HCT116 (cell line): ENCODE data around the gene ABCB6. TPM values are rescaled to one million over a fixed set of nuclear protein-coding genes. Genes with fewer than 3 reads are reported as not detected.

Experiments used
- ATAC-seq: fragments of 200-7000 bp; cut with Tn5 transposase; 2 replicates; pipeline ENCODE4 v1.9.1; 2020; ENCODE audit warnings: mild to moderate bottlenecking, moderate library complexity
- BruUV-seq: library from RNA; stranded (reverse); fragments of 400-500 nt; replicated peaks from 2 replicates; lab custom pipeline; 2021; lab: Mats Ljungman, UMichigan
- CTCF ChIA-PET: fragments of 300-600 bp; sonication (Branson Sonifier 250); formaldehyde crosslinking; loops from one replicate; lab custom pipeline; 2021; ENCODE audit warnings: antibody characterized with exemption; lab: Charles Lee
- POLR2A ChIA-PET: fragments of 300-600, 350-600 bp; sonication (Branson Sonifier 250); formaldehyde crosslinking; loops from one replicate; lab custom pipeline; 2021; ENCODE audit warnings: antibody characterized with exemption; lab: Charles Lee
- RAD21 ChIA-PET, 2 experiments: fragments of 300-600 bp; sonication (Branson Sonifier 250); formaldehyde crosslinking; loops; one replicate each; lab custom pipeline; 2023; ENCODE audit warnings: low total read pairs in 2 of 2; ENCODE audit not compliant: uncharacterized antibody in 2 of 2, unreplicated experiment in 2 of 2, low non-redundant PET in 1 of 2; lab: Charles Lee
- DNase-seq: peaks from one replicate; pipeline ENCODE4 v3.0.0-alpha.2; 2010; ENCODE audit warnings: low read depth, low spot score
- H2AFZ ChIP-seq: fragments of 200-600 bp; shearing (Covaris generic), sonication (generic); 2 replicates; pipeline ENCODE4 v1.6.1; 2017; ENCODE audit warnings: low read depth, mixed run types, mixed read lengths, antibody characterized with exemption, low read length; ENCODE audit not compliant: poor library complexity, severe bottlenecking
- H3K27ac ChIP-seq: 2 replicates; pipeline ENCODE4 v1.5.1; 2012; ENCODE audit warnings: low read depth, low read length
- H3K27me3 ChIP-seq: fragments of 200-600 bp; sonication (generic); 2 replicates; pipeline ENCODE4 v1.6.1; 2016; ENCODE audit warnings: mixed run types, low read length, mixed read lengths; ENCODE audit not compliant: insufficient read depth
- H3K36me3 ChIP-seq, 2 experiments: fragments of 200-500 bp in 1 of 2; fragments of 200-600 bp in 1 of 2; sonication (Bioruptor generic) in 1 of 2; sonication (generic) in 1 of 2; 2 replicates each; pipeline versions ENCODE4 v1.5.1 to v1.6.1; 2014 to 2016; ENCODE audit warnings: low read length in 2 of 2, inconsistent platforms in 1 of 2, mixed read lengths in 1 of 2, mixed run types in 1 of 2; ENCODE audit not compliant: insufficient read depth in 2 of 2, control insufficient read depth in 1 of 2
- H3K4me1 ChIP-seq, 2 experiments: fragments of 200-600 bp in 1 of 2; sonication (generic) in 1 of 2; 2 replicates each; pipeline versions ENCODE4 v1.5.1 to v1.6.1; 2012 to 2017; ENCODE audit warnings: low read length in 2 of 2, inconsistent platforms in 1 of 2, mild to moderate bottlenecking in 1 of 2, mixed read lengths in 1 of 2, mixed run types in 1 of 2, moderate library complexity in 1 of 2; ENCODE audit not compliant: insufficient read depth in 2 of 2, control insufficient read depth in 1 of 2
- H3K4me2 ChIP-seq: fragments of 200-600 bp; sonication (generic); 2 replicates; pipeline ENCODE4 v1.6.1; 2017; ENCODE audit warnings: mixed run types, low read length, mixed read lengths
- H3K4me3 ChIP-seq, 2 experiments: fragments of 200-600 bp in 1 of 2; sonication (generic) in 1 of 2; replicated peaks in 1 of 2; 2 replicates each; pipeline ENCODE4 v1.5.1; 2011 to 2016; ENCODE audit warnings: low read length in 2 of 2, control low read depth in 1 of 2, low read depth in 1 of 2, mild to moderate bottlenecking in 1 of 2, mixed read lengths in 1 of 2, mixed run types in 1 of 2
- H3K79me2 ChIP-seq: fragments of 200-600 bp; sonication (generic); 2 replicates; pipeline ENCODE4 v1.6.1; 2017; ENCODE audit warnings: mild to moderate bottlenecking, mixed run types, low read length, moderate library complexity, mixed read lengths; ENCODE audit not compliant: insufficient read depth
- H3K9ac ChIP-seq: fragments of 200-600 bp; sonication (generic); 2 replicates; pipeline ENCODE4 v1.6.1; 2016; ENCODE audit warnings: low read length, mixed read lengths
- H3K9me2 ChIP-seq: fragments of 200-600 bp; sonication (generic), shearing (Covaris generic); 2 replicates; pipeline ENCODE4 v1.6.1; 2017; ENCODE audit warnings: mixed run types, mild to moderate bottlenecking, moderate library complexity; ENCODE audit not compliant: insufficient read depth
- H3K9me3 ChIP-seq, 2 experiments: fragments of 200-500 bp in 1 of 2; fragments of 200-600 bp in 1 of 2; sonication (Bioruptor generic) in 1 of 2; sonication (generic) in 1 of 2; 2 replicates each; pipeline ENCODE4 v1.6.1; 2014 to 2017; ENCODE audit warnings: low read length in 2 of 2, mixed read lengths in 2 of 2, inconsistent platforms in 1 of 2, low read depth in 1 of 2, mild to moderate bottlenecking in 1 of 2, mixed run types in 1 of 2, moderate library complexity in 1 of 2; ENCODE audit not compliant: control insufficient read depth in 1 of 2, insufficient read depth in 1 of 2
- H4K20me1 ChIP-seq: fragments of 200-600 bp; sonication (generic), shearing (Covaris generic); 2 replicates; pipeline ENCODE4 v1.6.1; 2017; ENCODE audit warnings: mixed run types, mild to moderate bottlenecking, moderate library complexity; ENCODE audit not compliant: insufficient read depth
- ELF1 ChIP-seq: IDR thresholded peaks from 2 replicates; pipeline ENCODE4 v1.6.1; 2012; ENCODE audit warnings: low read depth, borderline replicate concordance
- FOSL1 ChIP-seq: IDR thresholded peaks from 2 replicates; pipeline ENCODE4 v1.6.1; 2012; ENCODE audit warnings: low read depth
- JUND ChIP-seq: IDR thresholded peaks from 2 replicates; pipeline ENCODE4 v1.6.1; 2012
- POLR2A ChIP-seq: IDR thresholded peaks from 2 replicates; pipeline ENCODE4 v1.7.0; 2011; ENCODE audit warnings: borderline replicate concordance; ENCODE audit not compliant: insufficient read depth, insufficient read length; ENCODE audit errors: extremely low read depth
- POLR2AphosphoS5 ChIP-seq: IDR thresholded peaks from 2 replicates; pipeline ENCODE4 v1.6.1; 2011; ENCODE audit warnings: mild to moderate bottlenecking, low read depth, low read length, moderate library complexity
- RAD21 ChIP-seq: IDR thresholded peaks from 2 replicates; pipeline ENCODE4 v1.6.1; 2012; ENCODE audit warnings: low read depth, mild to moderate bottlenecking
- SIN3A ChIP-seq: IDR thresholded peaks from 2 replicates; pipeline ENCODE4 v1.6.1; 2012; ENCODE audit warnings: low read depth
- SRF ChIP-seq: IDR thresholded peaks from 2 replicates; pipeline ENCODE4 v1.6.1; 2012; ENCODE audit warnings: low read depth
- YY1 ChIP-seq: IDR thresholded peaks from 2 replicates; pipeline ENCODE4 v1.6.1; 2011; ENCODE audit warnings: low read length, low read depth, moderate library complexity, mild to moderate bottlenecking; ENCODE audit not compliant: insufficient replicate concordance; ENCODE audit errors: extremely low read depth
- ZFX ChIP-seq: fragments of 450-650 bp; IDR thresholded peaks from 2 replicates; pipeline ENCODE4 v1.6.1; 2017
- ZNF274 ChIP-seq: fragments of 200-500 bp; sonication (Bioruptor generic); IDR thresholded peaks from 2 replicates; pipeline ENCODE4 v1.6.1; 2014; ENCODE audit warnings: mild to moderate bottlenecking, low read depth, low read length, inconsistent platforms
- intact Hi-C: fragments of 100-400 bp; cut with micrococcal nuclease; formaldehyde crosslinking; loops from 2 replicates; pipeline ENCODE4 v1.10.0; 2022
- total RNA-seq: library from RNA; stranded (reverse); gene quantifications from one replicate; pipeline ENCODE4 v1.2.1, GENCODE V29; 2021; ENCODE audit not compliant: unreplicated experiment
- TF ChIP-seq, protein P1 (sequence below): IDR thresholded peaks from 2 replicates; pipeline ENCODE4 v1.6.1; 2012; ENCODE audit warnings: low read depth
- TF ChIP-seq, protein P2 (sequence below): IDR thresholded peaks from 2 replicates; pipeline ENCODE4 v1.6.1; 2011; ENCODE audit warnings: mild to moderate bottlenecking, low read length, moderate library complexity; ENCODE audit not compliant: insufficient replicate concordance; ENCODE audit errors: extremely low read depth

Gene ABCB6
- total RNA-seq, 1 experiment from 2014 or later = 24.5 TPM

- Histone ChIP-seq H3K9me2 (no peaks in the 10 kb centered on the region), H3K4me1 (peaks cover 35 to 70% of the 10 kb centered on the region in 2 experiments), H3K9ac (peak overlapping the region; percentile 38), H3K4me3 (peak overlapping the region in 1 of 2 experiments; percentile 27; a peak in 2 of 4 replicates), H4K20me1 (no peaks in the 10 kb centered on the region), H3K27me3 (no peaks in the 10 kb centered on the region), H3K36me3 (peaks cover 3 to 5% of the 10 kb centered on the region in 2 experiments; a peak in 2 of 4 replicates), H3K79me2 (peaks cover 35% of the 10 kb centered on the region; the same call in 1 of the 2 replicates), H2AFZ (no peak overlapping the region), H3K4me2 (peak overlapping the region; percentile 69), H3K27ac (peak overlapping the region; percentile 63), H3K9me3 (no peaks in the 10 kb centered on the region)
- CTCF ChIA-PET = interaction anchor here (1.1 to 2.8 kb wide), 7 partner anchors 25 to 73 kb away, joined by 3 to 14 read pairs (median 4); partner anchors contain the start of genes CNPPD1 and DNAJB2
- ATAC-seq = no peak
- no peak for DNase-seq
- intact Hi-C loops = no loop called here
- RAD21 ChIA-PET = interaction anchor here in 1 of 2 experiments (1.1 kb wide), 1 partner anchor 25 kb away, joined by 3 read pairs; no protein-coding TSS in a partner anchor
- BruUV-seq = no TSS peak
- POLR2A ChIA-PET = interaction anchor here (1.2 to 1.8 kb wide), 8 partner anchors 20 to 45 kb away, joined by 3 to 8 read pairs (median 4); partner anchors contain the start of genes ANKZF1, ATG9A, DNAJB2 and ZFAND2B
- TF ChIP-seq RAD21 = no peak
- no peak for TF ChIP-seq ELF1
Observed at GRCh38 chr2:219249203-219249980, 30.6 kb upstream of the ABCB6 start.

- POLR2A ChIA-PET = interaction anchor here (1.2 to 1.8 kb wide), 8 partner anchors 19 to 46 kb away, joined by 3 to 8 read pairs (median 4); partner anchors contain the start of genes ANKZF1, ATG9A, DNAJB2 and ZFAND2B
- Histone ChIP-seq H3K9me2 (no peaks in the 10 kb centered on the region), H4K20me1 (no peaks in the 10 kb centered on the region), H3K4me2 (peak overlapping the region; percentile 69), H3K4me3 (peak overlapping the region in 1 of 2 experiments; percentile 27; a peak in 1 of 4 replicates), H3K9me3 (no peaks in the 10 kb centered on the region), H3K79me2 (peaks cover 35% of the 10 kb centered on the region; the same call in 1 of the 2 replicates), H3K27me3 (no peaks in the 10 kb centered on the region), H3K36me3 (peaks cover 3 to 5% of the 10 kb centered on the region in 2 experiments; a peak in 2 of 4 replicates), H3K4me1 (peaks cover 32 to 65% of the 10 kb centered on the region in 2 experiments), H3K9ac (peak overlapping the region; percentile 38), H3K27ac (peak overlapping the region; percentile 63), H2AFZ (no peak overlapping the region)
- no TSS peak for BruUV-seq
- intact Hi-C loops = no loop called here
- RAD21 ChIA-PET = interaction anchor here in 1 of 2 experiments (1.1 kb wide), 1 partner anchor 25 kb away, joined by 3 read pairs; no protein-coding TSS in a partner anchor
- DNase-seq = no peak
- CTCF ChIA-PET = interaction anchor here (0.6 to 2.8 kb wide), 8 partner anchors 25 to 87 kb away, joined by 3 to 14 read pairs (median 5); partner anchors contain the start of genes CNPPD1 and DNAJB2
- no peak for ATAC-seq
- TF ChIP-seq POLR2AphosphoS5 (no peak), YY1 (no peak), FOSL1 (no peak), SRF (no peak), ZNF274 (no peak), SIN3A (no peak), POLR2A (no peak), ZFX (no peak), JUND (no peak)
- TF ChIP-seq, protein P1, sequence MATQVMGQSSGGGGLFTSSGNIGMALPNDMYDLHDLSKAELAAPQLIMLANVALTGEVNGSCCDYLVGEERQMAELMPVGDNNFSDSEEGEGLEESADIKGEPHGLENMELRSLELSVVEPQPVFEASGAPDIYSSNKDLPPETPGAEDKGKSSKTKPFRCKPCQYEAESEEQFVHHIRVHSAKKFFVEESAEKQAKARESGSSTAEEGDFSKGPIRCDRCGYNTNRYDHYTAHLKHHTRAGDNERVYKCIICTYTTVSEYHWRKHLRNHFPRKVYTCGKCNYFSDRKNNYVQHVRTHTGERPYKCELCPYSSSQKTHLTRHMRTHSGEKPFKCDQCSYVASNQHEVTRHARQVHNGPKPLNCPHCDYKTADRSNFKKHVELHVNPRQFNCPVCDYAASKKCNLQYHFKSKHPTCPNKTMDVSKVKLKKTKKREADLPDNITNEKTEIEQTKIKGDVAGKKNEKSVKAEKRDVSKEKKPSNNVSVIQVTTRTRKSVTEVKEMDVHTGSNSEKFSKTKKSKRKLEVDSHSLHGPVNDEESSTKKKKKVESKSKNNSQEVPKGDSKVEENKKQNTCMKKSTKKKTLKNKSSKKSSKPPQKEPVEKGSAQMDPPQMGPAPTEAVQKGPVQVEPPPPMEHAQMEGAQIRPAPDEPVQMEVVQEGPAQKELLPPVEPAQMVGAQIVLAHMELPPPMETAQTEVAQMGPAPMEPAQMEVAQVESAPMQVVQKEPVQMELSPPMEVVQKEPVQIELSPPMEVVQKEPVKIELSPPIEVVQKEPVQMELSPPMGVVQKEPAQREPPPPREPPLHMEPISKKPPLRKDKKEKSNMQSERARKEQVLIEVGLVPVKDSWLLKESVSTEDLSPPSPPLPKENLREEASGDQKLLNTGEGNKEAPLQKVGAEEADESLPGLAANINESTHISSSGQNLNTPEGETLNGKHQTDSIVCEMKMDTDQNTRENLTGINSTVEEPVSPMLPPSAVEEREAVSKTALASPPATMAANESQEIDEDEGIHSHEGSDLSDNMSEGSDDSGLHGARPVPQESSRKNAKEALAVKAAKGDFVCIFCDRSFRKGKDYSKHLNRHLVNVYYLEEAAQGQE = no peak
- TF ChIP-seq, protein P2, sequence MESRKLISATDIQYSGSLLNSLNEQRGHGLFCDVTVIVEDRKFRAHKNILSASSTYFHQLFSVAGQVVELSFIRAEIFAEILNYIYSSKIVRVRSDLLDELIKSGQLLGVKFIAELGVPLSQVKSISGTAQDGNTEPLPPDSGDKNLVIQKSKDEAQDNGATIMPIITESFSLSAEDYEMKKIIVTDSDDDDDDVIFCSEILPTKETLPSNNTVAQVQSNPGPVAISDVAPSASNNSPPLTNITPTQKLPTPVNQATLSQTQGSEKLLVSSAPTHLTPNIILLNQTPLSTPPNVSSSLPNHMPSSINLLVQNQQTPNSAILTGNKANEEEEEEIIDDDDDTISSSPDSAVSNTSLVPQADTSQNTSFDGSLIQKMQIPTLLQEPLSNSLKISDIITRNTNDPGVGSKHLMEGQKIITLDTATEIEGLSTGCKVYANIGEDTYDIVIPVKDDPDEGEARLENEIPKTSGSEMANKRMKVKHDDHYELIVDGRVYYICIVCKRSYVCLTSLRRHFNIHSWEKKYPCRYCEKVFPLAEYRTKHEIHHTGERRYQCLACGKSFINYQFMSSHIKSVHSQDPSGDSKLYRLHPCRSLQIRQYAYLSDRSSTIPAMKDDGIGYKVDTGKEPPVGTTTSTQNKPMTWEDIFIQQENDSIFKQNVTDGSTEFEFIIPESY = no peak
Observed at GRCh38 chr2:219248845-219249202, 30.1 kb upstream of the ABCB6 start.
